ENCODE results near the gene PPCS.

Gene PPCS

GRCh38 chr1:42456010-42456753 is at the start of gene PPCS, which contains the start of gene ZMYND12:
PPCS (plus strand) TSS chr1:42456543; CDS start chr1:42456566, 23 bp downstream.
ZMYND12 (minus strand) TSS chr1:42456022; CDS start chr1:42455997, 25 bp downstream.
- DNase-seq, result no peak

GRCh38 chr1:42414551-42415496 is 41.5 kb upstream of the PPCS start:
- DNase-seq, result no peak

GRCh38 chr1:42417166-42417565 is 39.2 kb upstream of the PPCS start:
- DNase-seq, result no peak

GRCh38 chr1:42418516-42418915 is 37.8 kb upstream of the PPCS start:
- DNase-seq, result no peak

- DNase-seq, result no peak
Measured at GRCh38 chr1:42419126-42419821, 37.1 kb upstream of the PPCS start.

- DNase-seq, result no peak
Measured at GRCh38 chr1:42420121-42420520, 36.2 kb upstream of the PPCS start.

- DNase-seq, result peak; percentile 83
Measured at GRCh38 chr1:42420911-42421585, 35.3 kb upstream of the PPCS start.

GRCh38 chr1:42422737-42423136 is 33.6 kb upstream of the PPCS start:
- DNase-seq, result peak; percentile 59

- DNase-seq, result peak; percentile 96
Measured at GRCh38 chr1:42423681-42424080, 32.7 kb upstream of the PPCS start.

- DNase-seq, result no peak
Measured at GRCh38 chr1:42424201-42424600, 32.1 kb upstream of the PPCS start.

GRCh38 chr1:42427240-42427639 is 29.1 kb upstream of the PPCS start:
- DNase-seq, result no peak

GRCh38 chr1:42429603-42430002 is 26.7 kb upstream of the PPCS start:
- DNase-seq, result no peak

- DNase-seq, result no peak
Measured at GRCh38 chr1:42430286-42431135, 25.8 kb upstream of the PPCS start.

GRCh38 chr1:42431514-42431913 is 24.8 kb upstream of the PPCS start:
- DNase-seq, result no peak

GRCh38 chr1:42432714-42433113 is 23.6 kb upstream of the PPCS start:
- DNase-seq, result no peak

GRCh38 chr1:42433369-42433768 is 23.0 kb upstream of the PPCS start:
- no peak for DNase-seq

- no peak for DNase-seq
Measured at GRCh38 chr1:42434340-42434739, 22.0 kb upstream of the PPCS start.

- DNase-seq, result no peak
Measured at GRCh38 chr1:42439940-42440339, 16.4 kb upstream of the PPCS start.

- no peak for DNase-seq
Measured at GRCh38 chr1:42442662-42443061, 13.7 kb upstream of the PPCS start.

GRCh38 chr1:42449256-42449655 is 7.1 kb upstream of the PPCS start:
- DNase-seq, result no peak

GRCh38 chr1:42450061-42450460 is 6.3 kb upstream of the PPCS start:
- no peak for DNase-seq

- DNase-seq, result no peak
Measured at GRCh38 chr1:42453386-42453785, 3.0 kb upstream of the PPCS start.
